C4-2B (cell line): ENCODE data around the gene PAM.

Experiments used
- ZFX ChIP-seq: fragments of 450-650 bp; IDR thresholded peaks from 2 replicates; pipeline ENCODE4 v1.6.1; 2017
- TF ChIP-seq, protein P1 (sequence below): fragments of 450-650 bp; conservative IDR thresholded peaks from 2 replicates; pipeline ENCODE4 v1.5.1; 2017; ENCODE audit warnings: mild to moderate bottlenecking

DNA sequence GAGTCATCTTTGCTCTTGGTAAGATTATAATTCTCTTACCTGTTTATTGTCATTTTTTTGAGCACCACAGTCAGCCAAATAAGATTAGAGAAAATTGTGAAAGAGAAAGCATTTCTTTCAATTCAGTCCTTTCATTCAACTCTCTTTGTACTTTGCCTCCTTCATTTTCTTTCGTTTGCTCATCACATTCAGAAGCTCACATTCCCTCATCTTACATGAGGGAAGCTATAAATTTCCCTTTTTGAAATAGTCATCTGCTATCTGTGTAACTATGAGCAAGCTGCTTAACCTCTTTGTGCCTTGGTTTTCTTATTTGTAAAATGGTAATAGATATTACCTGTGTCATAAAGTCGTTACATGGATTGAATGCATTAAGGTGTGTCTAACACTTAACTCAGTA, 41.4 kb downstream of the PAM start:
- TF ChIP-seq, protein P1, sequence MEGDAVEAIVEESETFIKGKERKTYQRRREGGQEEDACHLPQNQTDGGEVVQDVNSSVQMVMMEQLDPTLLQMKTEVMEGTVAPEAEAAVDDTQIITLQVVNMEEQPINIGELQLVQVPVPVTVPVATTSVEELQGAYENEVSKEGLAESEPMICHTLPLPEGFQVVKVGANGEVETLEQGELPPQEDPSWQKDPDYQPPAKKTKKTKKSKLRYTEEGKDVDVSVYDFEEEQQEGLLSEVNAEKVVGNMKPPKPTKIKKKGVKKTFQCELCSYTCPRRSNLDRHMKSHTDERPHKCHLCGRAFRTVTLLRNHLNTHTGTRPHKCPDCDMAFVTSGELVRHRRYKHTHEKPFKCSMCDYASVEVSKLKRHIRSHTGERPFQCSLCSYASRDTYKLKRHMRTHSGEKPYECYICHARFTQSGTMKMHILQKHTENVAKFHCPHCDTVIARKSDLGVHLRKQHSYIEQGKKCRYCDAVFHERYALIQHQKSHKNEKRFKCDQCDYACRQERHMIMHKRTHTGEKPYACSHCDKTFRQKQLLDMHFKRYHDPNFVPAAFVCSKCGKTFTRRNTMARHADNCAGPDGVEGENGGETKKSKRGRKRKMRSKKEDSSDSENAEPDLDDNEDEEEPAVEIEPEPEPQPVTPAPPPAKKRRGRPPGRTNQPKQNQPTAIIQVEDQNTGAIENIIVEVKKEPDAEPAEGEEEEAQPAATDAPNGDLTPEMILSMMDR: no peak
- TF ChIP-seq ZFX: no peak
